GM18870 (cell line): ENCODE data around the gene NINJ2.

Source experiments
- ATAC-seq: cut with Tn5 transposase; IDR thresholded peaks from one replicate; pipeline ENCODE4 v1.9.1; 2021; ENCODE audit warnings: moderate library complexity; ENCODE audit not compliant: unreplicated experiment

NINJ2 gene

GRCh38 chr12:571795-572531 is 91.3 kb downstream of the NINJ2 start:
- ATAC-seq: no peak

DNA sequence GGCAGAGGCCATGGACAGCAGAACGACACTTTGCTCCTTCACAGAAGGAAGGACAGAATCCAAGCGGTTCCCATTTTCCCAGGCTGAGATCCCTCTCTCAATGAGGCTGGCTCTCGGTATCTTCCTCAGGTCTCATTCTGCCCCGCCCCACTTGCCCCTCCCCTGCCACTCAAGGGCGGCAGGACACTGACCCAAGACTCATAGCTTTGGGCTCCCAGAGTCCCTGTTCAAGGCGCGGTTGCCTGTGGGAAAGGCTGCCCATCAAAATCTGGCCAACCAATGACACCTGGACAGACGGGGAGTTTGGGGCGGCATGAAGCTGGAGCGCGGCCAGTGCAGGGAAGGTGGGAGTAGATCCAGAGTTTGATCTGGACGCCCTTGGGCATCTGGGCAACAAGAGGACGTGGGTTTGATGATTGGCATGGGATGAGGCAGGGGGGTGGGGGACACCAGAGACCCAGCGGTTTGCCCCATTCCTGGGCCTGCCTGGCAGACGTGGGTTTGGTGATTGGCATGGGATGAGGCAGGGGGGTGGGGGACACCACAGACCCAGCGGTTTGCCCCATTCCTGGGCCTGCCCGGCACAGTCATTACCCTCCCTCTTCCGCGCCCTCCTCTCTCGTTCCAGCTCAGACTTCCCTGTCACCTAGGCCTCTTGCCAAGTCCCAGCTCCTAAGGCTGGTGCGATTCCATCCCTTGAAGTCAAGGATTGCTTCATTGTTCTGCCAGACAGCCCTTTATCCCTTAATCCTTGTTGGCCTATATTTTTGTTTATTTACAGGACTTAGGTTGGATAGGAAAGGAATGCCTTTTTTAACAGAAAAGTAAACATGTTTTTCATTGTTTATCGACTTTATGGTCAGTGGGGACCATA is 92.1 kb downstream of the NINJ2 start:
- ATAC-seq: no peak

DNA sequence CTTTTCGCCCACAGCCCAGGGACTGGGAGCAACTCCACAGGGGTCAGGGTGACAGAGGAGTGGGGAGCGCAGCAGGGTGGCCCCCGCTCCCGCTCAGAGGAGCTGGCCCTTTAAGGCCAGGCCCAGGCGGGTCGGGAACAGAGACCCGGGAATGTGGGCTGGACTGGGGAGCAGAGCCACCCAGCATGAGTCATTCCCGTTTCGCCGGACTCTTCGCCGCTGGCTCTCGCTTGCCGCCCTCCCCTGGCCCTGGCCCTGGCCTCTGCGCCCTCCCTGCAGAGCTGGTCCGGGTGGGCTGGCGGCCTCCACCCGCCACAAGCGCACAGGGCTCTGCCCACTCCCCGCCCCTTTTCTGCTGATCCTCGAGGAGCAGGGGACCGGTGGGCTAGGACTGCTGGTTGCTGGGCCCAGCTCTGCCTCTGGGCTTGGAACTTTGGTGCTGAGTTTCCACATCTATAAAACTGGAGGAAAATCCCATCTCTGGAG is 92.8 kb downstream of the NINJ2 start:
- no peak for ATAC-seq

DNA sequence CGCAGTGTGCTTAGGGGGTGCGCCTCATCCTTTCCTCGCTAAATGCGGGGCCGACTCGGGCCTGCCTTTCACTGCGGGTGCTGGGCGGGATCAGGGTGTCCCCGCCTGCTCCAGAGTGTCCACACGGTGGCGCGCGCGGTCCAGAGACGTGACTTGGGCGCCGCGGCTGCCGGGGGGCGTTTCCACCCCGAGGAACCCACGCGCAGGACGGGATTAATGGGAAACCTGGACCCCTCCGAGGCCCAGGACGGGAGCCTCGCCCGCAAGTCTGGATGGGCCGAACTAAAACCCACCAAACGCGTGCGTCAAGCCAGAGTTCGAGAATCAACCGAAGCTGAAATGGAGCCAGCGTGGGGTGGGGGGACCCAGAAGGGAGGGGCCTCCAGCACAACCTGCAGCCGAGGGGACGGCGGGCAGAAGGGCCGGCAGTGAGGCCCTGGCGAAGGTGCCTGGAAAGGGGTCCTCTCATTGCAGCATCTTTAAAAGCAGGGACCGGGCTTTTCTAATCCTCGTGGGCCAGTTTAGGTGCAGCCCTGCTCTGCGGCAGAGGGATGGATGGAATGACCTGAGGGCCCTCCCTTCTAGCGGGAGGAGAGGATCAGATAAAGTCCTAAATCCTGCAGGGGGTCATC is 93.3 kb downstream of the NINJ2 start:
- ATAC-seq: no peak

GRCh38 chr12:569091-569676 is 94.1 kb downstream of the NINJ2 start:
- no peak for ATAC-seq

DNA sequence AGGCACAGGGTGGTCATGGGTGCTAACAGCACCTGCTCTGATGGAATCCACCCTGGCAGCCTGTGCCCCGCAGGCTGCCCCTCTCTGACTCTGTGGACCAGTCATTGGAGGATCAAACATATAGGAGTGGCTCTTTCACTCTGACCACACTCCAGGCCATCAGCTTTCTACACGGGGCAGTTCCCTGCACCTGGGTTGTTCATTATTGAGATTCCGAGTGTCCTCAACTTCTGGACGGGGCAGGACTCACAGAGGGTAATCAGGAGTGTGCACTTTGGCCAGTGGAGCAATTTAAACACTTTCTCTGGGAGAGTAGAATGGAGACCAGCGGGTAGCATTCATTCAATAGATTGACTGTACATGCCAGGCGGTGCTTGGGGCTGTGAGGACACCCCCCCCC is 94.8 kb downstream of the NINJ2 start:
- no peak for ATAC-seq

DNA sequence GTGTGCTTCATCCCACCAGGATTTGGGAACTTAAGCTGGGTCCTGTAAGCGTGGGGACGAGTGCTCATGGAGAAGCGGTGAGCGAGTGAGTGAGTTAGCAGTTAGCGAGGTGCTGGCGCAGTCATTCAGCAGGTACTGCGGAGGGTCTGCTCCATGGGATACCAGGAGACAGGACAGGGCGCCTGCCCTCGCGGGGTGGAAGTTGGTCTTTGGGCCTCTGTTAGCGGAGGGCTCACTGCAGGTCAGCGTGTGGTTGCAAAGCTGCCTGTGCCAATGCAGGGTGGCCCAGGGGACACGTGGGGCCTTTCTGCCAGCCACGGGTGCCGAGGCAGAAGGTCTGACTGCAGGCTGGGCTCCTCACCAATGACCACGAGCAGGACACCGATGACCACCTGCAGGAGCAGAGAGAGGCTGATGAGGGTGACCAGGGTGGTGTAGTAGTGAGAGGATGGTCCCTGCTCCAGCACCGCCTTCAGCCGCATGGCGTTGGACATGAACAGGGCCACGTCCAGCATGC is 97.6 kb downstream of the NINJ2 start:
- ATAC-seq: no peak

DNA sequence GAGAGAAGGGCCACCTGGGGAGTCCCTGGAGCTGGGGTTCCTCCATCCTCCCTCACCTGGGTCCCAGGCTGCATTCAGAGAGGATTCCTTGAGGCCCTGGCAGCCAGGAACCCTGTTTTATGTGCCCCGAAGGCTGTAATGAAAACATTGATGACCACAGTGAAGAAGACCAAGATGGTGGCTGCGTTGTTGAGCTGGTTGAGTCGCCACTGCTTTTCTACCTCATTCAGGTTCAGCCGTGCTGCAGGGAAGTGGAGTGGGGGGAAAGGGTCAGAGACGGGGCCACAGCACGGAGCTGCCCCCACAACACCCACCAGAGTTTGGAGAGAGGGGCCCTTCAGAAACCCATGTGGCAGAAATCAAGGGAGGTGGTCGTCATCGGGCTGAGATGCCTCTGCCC is 98.1 kb downstream of the NINJ2 start:
- no peak for ATAC-seq

- ATAC-seq: no peak
These were observed 99.4 kb downstream of the NINJ2 start for GRCh38 chr12:563787-564298.

- no peak for ATAC-seq
These were observed 99.9 kb downstream of the NINJ2 start for GRCh38 chr12:563250-563781.

GRCh38 chr12:562634-563033 is 100.6 kb downstream of the NINJ2 start:
- ATAC-seq: no peak

DNA sequence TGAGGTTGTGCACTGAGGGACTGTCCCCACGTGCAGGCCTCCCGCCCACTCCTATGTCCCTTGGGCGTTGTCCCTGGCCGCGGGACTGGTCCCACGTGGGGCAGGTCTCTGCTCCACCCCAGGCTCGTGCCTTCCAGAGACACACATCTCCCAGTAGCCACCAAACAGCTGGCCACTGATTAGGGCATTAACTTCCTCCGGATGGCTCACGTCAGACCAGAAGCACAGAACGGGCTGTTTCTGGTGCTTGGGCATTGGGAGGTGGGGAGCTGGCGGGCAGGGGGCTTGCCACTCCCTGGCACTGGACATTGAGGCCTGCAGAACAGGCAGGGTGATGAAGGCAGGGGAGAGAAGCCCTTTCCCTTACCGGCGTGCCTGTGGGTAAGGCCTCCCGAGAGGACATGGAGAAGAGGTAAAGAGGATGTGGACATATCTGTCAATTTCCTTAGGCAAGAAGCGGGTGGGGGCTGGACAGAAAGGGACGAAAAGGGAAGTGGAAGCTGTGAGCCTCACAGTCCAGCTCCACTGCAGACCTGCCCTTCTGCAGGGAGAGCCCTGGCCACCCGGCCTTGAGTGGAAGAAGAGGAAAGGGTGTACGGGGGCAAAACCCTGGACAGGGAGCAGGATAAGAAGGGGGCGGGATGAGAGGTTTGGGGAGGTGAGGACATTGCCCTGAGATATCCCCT is 101.2 kb downstream of the NINJ2 start:
- ATAC-seq: no peak

DNA sequence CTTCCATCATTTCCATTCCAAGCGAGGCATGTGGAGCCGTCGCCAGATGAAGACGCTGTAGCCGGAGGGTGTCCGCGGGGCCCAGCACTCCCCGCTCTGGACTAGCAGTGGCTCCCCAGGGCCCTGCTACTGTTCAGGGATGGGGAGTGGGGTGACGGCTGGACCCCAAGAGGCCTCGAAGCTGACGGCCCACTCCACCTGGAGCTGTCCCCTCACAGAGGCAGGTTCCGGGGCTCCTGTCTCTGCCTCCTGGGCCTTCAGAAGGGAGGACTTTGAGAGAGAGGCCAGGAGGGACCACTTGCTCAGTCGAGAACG is 101.9 kb downstream of the NINJ2 start:
- no peak for ATAC-seq

DNA sequence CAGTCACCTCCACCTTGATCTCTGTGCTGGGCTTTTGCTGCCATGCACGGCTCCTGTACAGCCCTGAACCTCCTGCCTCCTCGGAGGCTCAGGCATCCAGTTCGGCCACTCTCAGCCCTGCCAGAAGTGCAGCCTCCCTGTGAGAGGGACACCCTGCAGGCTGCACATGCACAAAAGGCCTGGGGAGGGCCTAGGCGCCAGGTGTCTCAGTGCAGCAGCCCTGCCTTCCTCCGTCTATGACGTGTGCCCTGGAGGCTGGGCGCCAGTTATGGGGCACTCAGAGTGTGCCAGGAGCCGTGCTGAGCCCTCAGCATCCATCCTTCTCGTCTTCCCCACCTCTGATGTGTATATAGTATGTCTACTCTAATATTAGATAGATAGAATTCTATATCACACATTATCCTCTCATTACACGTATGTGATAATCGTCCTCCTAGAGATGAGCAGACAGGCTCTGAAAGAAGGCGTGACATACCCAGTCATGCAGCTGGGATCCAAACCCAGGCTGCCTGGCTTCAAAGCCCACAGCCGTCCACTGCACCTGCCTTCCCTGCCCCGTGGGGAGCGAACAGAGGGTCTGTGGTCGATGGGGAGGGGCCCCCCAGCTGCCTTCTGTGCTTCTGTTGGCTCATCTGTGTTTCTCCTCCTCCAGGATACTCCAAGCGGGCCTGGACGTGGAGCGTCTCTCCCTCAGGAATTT is 102.4 kb downstream of the NINJ2 start:
- ATAC-seq: no peak

- ATAC-seq: no peak
These were observed 103.3 kb downstream of the NINJ2 start for GRCh38 chr12:559906-560455.

DNA sequence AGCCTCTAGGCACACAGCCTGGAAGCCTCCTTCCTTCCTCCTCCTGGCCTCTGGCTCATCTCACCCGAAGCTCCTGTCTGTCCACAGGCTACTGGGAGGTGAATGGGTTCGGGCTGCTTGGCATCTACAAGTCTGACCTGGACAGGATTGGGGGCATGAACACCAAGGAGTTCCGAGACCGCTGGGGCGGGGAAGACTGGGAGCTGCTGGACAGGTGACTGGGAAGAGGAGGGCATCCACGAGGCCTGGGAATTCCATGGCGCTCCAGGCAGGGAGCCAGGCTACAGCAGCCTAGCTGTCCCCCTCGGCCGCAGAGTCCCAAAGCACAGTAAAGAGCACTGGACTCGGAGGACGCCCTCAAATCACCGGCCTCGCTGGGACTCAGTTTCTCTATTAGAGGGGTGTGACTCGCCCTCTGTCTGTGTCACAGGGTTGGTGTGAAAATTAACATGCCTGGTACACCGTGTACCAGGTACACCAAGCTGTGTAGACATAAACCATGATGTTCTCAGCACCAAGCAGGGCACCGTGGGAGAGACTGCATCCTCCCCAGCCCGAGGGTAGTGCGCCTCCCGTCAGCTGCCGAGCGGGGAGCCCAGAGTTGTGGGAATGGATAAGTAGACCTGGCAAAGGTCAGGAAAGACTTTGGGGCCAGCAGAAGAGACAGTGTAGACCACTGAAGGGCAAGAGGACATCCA is 103.9 kb downstream of the NINJ2 start:
- no peak for ATAC-seq

GRCh38 chr12:558580-558979 is 104.7 kb downstream of the NINJ2 start:
- ATAC-seq: no peak

GRCh38 chr12:556498-556897 is 106.7 kb downstream of the NINJ2 start:
- no peak for ATAC-seq

DNA sequence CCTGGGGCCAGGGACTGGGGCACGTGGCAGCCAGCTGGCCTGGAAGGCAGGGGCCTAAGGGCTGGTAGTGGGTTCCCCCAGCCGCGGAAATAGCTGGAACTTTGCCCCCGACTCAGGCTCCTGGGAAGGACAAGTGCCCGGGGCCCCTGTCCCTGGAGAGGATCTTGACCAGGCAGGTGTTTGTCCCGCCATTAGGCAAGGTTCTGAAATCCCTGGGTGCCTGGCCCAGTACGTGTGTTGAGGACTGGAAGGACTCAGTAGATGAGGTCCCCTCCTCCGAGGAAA is 109.3 kb downstream of the NINJ2 start:
- ATAC-seq: no peak
